ENCODE measurements around the gene GPR150. TPM values are rescaled to one million over a fixed set of nuclear protein-coding genes. Genes with fewer than 3 reads are reported as not detected.

The GPR150 gene
- total RNA-seq, 3 donors from 2014 or later = 0.33 to 1.4 TPM; not detected in 1

- Histone ChIP-seq H3K4me1 (peaks cover 0 to 4% of the 10 kb centered on the region in 2 donors), H3K27ac (no peak overlapping the region), H3K27me3 (no peaks in the 10 kb centered on the region), H3K4me3 (no peak overlapping the region), H3K9me3 (no peaks in the 10 kb centered on the region), H3K36me3 (no peaks in the 10 kb centered on the region)
- TF ChIP-seq POLR2AphosphoS5 (IDR thresholded peaks at IDR 0.05) (no peak), POLR2A (IDR thresholded peaks at IDR 0.05) (no peak)
- TF ChIP-seq, protein P1, sequence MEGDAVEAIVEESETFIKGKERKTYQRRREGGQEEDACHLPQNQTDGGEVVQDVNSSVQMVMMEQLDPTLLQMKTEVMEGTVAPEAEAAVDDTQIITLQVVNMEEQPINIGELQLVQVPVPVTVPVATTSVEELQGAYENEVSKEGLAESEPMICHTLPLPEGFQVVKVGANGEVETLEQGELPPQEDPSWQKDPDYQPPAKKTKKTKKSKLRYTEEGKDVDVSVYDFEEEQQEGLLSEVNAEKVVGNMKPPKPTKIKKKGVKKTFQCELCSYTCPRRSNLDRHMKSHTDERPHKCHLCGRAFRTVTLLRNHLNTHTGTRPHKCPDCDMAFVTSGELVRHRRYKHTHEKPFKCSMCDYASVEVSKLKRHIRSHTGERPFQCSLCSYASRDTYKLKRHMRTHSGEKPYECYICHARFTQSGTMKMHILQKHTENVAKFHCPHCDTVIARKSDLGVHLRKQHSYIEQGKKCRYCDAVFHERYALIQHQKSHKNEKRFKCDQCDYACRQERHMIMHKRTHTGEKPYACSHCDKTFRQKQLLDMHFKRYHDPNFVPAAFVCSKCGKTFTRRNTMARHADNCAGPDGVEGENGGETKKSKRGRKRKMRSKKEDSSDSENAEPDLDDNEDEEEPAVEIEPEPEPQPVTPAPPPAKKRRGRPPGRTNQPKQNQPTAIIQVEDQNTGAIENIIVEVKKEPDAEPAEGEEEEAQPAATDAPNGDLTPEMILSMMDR (IDR thresholded peaks at IDR 0.05) = no peak
- intact Hi-C loops (cut with DNase I; ENCODE audit: low total_unique reads) = no loop called here
- peak in 1 of 2 donors; percentile 28 for DNase-seq (ENCODE audit: low spot score in 2 of 2)
Measured at GRCh38 chr5:95617057-95617456, 2.8 kb upstream of the GPR150 start.

GRCh38 chr5:95619096-95619495 is 791 bp upstream of the GPR150 start:
- intact Hi-C loops (cut with DNase I; ENCODE audit: low total_unique reads) = no loop called here
- H3K36me3 ChIP-seq = no peaks in the 10 kb centered on the region
- no peak for DNase-seq (ENCODE audit: low spot score in 2 of 2)
- TF ChIP-seq, protein P1 (IDR thresholded peaks at IDR 0.05) = no peak
- no peak for TF ChIP-seq POLR2A (IDR thresholded peaks at IDR 0.05)
- no peak for TF ChIP-seq POLR2AphosphoS5 (IDR thresholded peaks at IDR 0.05)
- peaks cover 0 to 4% of the 10 kb centered on the region in 2 donors for H3K4me1 ChIP-seq
- no peaks in the 10 kb centered on the region for H3K9me3 ChIP-seq
- H3K27me3 ChIP-seq = no peaks in the 10 kb centered on the region
- H3K27ac ChIP-seq = no peak overlapping the region
- peak overlapping the region in 1 of 3 donors; percentile 74 for H3K4me3 ChIP-seq

- H3K4me1 ChIP-seq = peaks cover 0 to 4% of the 10 kb centered on the region in 2 donors
- H3K27ac ChIP-seq = no peak overlapping the region
- intact Hi-C loops (cut with DNase I; ENCODE audit: low total_unique reads) = no loop called here
Measured at GRCh38 chr5:95619514-95620029, 315 bp upstream of the GPR150 start.

GRCh38 chr5:95620870-95621838 is 1.3 kb downstream of the GPR150 start:
- no peak for DNase-seq (ENCODE audit: low spot score in 2 of 2)
- H3K9me3 ChIP-seq = no peaks in the 10 kb centered on the region
- H3K4me3 ChIP-seq = peak overlapping the region; percentile 55 to 74 (median 57)
- no peak for TF ChIP-seq POLR2AphosphoS5 (IDR thresholded peaks at IDR 0.05)
- no peaks in the 10 kb centered on the region for H3K27me3 ChIP-seq
- intact Hi-C loops (cut with DNase I; ENCODE audit: low total_unique reads) = no loop called here
- H3K36me3 ChIP-seq = no peaks in the 10 kb centered on the region
- H3K4me1 ChIP-seq = peaks cover 0 to 4% of the 10 kb centered on the region in 2 donors
- H3K27ac ChIP-seq = no peak overlapping the region

More at GRCh38 chr5:95619514-95620029, 315 bp upstream of the GPR150 start:
- no peak for TF ChIP-seq POLR2A (IDR thresholded peaks at IDR 0.05)
- TF ChIP-seq, protein P1 (IDR thresholded peaks at IDR 0.05) = no peak
- no peak for TF ChIP-seq POLR2AphosphoS5 (IDR thresholded peaks at IDR 0.05)
- Histone ChIP-seq H3K9me3 (no peaks in the 10 kb centered on the region), H3K27me3 (no peaks in the 10 kb centered on the region), H3K4me3 (peak overlapping the region; percentile 55 to 74 (median 57)), H3K36me3 (no peaks in the 10 kb centered on the region)
- no peak for DNase-seq (ENCODE audit: low spot score in 2 of 2)

DNA sequence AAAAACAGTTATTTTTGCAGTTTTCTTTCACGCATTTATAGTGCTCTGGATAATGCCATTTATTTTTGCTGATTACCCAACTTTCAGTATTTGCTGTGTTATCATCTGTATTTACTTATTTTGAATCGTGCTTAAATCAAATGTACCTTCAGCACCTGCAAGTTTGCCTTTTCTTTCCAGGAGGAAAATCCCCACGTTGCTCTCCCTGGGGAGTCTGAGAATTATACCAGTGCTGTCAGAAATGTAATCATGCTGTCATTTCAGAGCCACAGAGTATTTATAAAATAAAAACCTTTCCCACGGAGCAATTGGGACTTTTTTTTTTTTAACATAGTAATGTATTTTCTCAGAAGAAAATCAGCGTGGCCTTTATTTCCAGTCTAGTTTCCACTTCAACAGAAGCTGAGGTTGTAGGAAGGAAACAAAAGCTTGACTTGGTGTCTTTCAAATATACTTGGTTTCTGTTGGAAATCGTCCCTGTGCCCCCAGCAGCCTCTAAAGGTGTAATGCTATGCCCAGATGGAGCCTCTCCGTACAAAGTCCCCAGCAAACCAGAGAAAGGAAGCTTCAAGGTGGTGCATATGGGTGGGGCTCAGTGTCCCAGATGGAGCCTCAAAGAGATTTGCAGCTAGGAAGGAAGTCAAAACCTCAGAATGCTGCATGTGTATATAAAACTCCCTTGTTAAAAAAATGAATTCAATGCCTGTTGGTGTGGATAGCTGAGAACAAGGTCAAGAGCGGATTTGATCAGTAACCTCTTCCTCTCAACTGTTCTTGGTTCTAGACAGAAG is 2.1 kb downstream of the GPR150 start:
- Histone ChIP-seq H3K4me3 (peak overlapping the region in 1 of 3 donors; percentile 57), H3K4me1 (peaks cover 0 to 4% of the 10 kb centered on the region in 2 donors), H3K27me3 (no peaks in the 10 kb centered on the region), H3K27ac (no peak overlapping the region), H3K9me3 (no peaks in the 10 kb centered on the region), H3K36me3 (no peaks in the 10 kb centered on the region)
- intact Hi-C loops (cut with DNase I; ENCODE audit: low total_unique reads) = no loop called here
- no peak for DNase-seq (ENCODE audit: low spot score in 2 of 2)
- TF ChIP-seq, protein P1 (IDR thresholded peaks at IDR 0.05) = no peak
- TF ChIP-seq POLR2AphosphoS5 (IDR thresholded peaks at IDR 0.05) (no peak), POLR2A (IDR thresholded peaks at IDR 0.05) (no peak)
